K562 (cell line): Measurements from ENCODE around the gene CD37. TPM values are rescaled to one million over a fixed set of nuclear protein-coding genes. Genes with fewer than 3 reads are reported as not detected.

Source experiments
- ARHGAP35 ChIP-seq: fragments of 450-650 bp; IDR thresholded peaks from 2 replicates; pipeline ENCODE4 v1.6.1; 2018; ENCODE audit not compliant: partially characterized antibody
- ASH1L ChIP-seq: fragments of 450-650 bp; IDR thresholded peaks from 2 replicates; pipeline ENCODE4 v1.6.1; 2018; ENCODE audit warnings: borderline replicate concordance, mild to moderate bottlenecking, low read depth; ENCODE audit not compliant: partially characterized antibody
- BHLHE40 ChIP-seq: IDR thresholded peaks from 2 replicates; pipeline ENCODE4 v1.6.1; 2011; ENCODE audit warnings: low read length, improper control_type of control experiment
- CC2D1A ChIP-seq: fragments of 450-650 bp; IDR thresholded peaks from 2 replicates; pipeline ENCODE4 v1.6.1; 2017; ENCODE audit warnings: mild to moderate bottlenecking
- EGR1 ChIP-seq: fragments of 450-650 bp; conservative IDR thresholded peaks from 2 replicates; pipeline ENCODE4 v1.6.1; 2017; ENCODE audit warnings: mild to moderate bottlenecking
- EP400 ChIP-seq: fragments of 450-650 bp; IDR thresholded peaks from 2 replicates; pipeline ENCODE4 v1.6.1; 2017; ENCODE audit warnings: antibody characterized with exemption, mild to moderate bottlenecking, moderate library complexity
- ESRRA ChIP-seq: fragments of 450-650 bp; IDR thresholded peaks from 2 replicates; pipeline ENCODE4 v1.6.1; 2014; ENCODE audit warnings: low read depth, mild to moderate bottlenecking, moderate library complexity, borderline replicate concordance
- HNRNPH1 ChIP-seq: fragments of 200-400 bp; formaldehyde crosslinking; optimal IDR thresholded peaks from 2 replicates; pipeline ENCODE3; 2017; ENCODE audit warnings: low read depth, mild to moderate bottlenecking, low read length, moderate library complexity
- KDM2B ChIP-seq: fragments of 250-450 bp; sonication (Bioruptor Pico); IDR thresholded peaks from 2 replicates; pipeline ENCODE4 v1.8.0; 2021; ENCODE audit warnings: mild to moderate bottlenecking, moderate library complexity
- MED1 ChIP-seq: sonication (generic); formaldehyde crosslinking; IDR thresholded peaks from 2 replicates; pipeline ENCODE4 v1.8.1; 2023; ENCODE audit warnings: missing genetic modification reagents, borderline replicate concordance
- NCOA1 ChIP-seq: fragments of 450-650 bp; IDR thresholded peaks from 2 replicates; pipeline ENCODE4 v1.6.1; 2016; ENCODE audit warnings: low read depth
- RBFOX2 ChIP-seq: fragments of 200-400 bp; formaldehyde crosslinking; IDR thresholded peaks from 2 replicates; pipeline ENCODE4 v1.6.1; 2017; ENCODE audit warnings: low read depth, mild to moderate bottlenecking, low read length, moderate library complexity
- SIX5 ChIP-seq, 2 experiments: IDR thresholded peaks; 2 replicates each; pipeline ENCODE4 v1.6.1; 2011; ENCODE audit warnings: low read length in 2 of 2, borderline replicate concordance in 1 of 2, low read depth in 1 of 2, mild to moderate bottlenecking in 1 of 2, moderate library complexity in 1 of 2; ENCODE audit not compliant: insufficient read depth in 1 of 2
- SMAD1 ChIP-seq: fragments of 150-350 bp; IDR thresholded peaks from 2 replicates; pipeline ENCODE4 v1.6.1; 2014; ENCODE audit warnings: low read length, low read depth; ENCODE audit not compliant: partially characterized antibody
- SMARCB1 ChIP-seq: IDR thresholded peaks from 2 replicates; pipeline ENCODE4 v1.6.1; 2011; ENCODE audit warnings: improper control_type of control experiment, low read depth; ENCODE audit not compliant: insufficient read length
- TBL1XR1 ChIP-seq, 2 experiments: IDR thresholded peaks; 2 replicates each; pipeline ENCODE4 v1.6.1; 2012; ENCODE audit warnings: improper control_type of control experiment in 2 of 2, low read length in 2 of 2, mild to moderate bottlenecking in 1 of 2
- TSC22D4 ChIP-seq: fragments of 450-650 bp; IDR thresholded peaks from 2 replicates; pipeline ENCODE4 v1.6.1; 2016; ENCODE audit warnings: missing genetic modification characterization, missing biosample characterization, control low read depth
- ZBTB1 ChIP-seq: sonication (generic); formaldehyde crosslinking; IDR thresholded peaks from 2 replicates; pipeline ENCODE4 v1.8.1; 2023; ENCODE audit warnings: missing genetic modification reagents, low read depth, mild to moderate bottlenecking, borderline replicate concordance
- ZNF224 ChIP-seq: sonication (generic); formaldehyde crosslinking; IDR thresholded peaks from 2 replicates; pipeline ENCODE4 v1.8.0; 2022; ENCODE audit warnings: mild to moderate bottlenecking, missing genetic modification reagents
- ZNF253 ChIP-seq: fragments of 250-450 bp; sonication (Bioruptor Pico); conservative IDR thresholded peaks from 2 replicates; pipeline ENCODE4 v1.6.1; 2021; ENCODE audit warnings: mild to moderate bottlenecking
- ZNF354B ChIP-seq: fragments of 250-450 bp; sonication (Bioruptor Pico); IDR thresholded peaks from 2 replicates; pipeline ENCODE4 v1.4.0; 2020
- ZNF445 ChIP-seq: fragments of 250-450 bp; sonication (Bioruptor Pico); IDR thresholded peaks from 2 replicates; pipeline ENCODE4 v1.4.0; 2020; ENCODE audit warnings: low read depth, mild to moderate bottlenecking, moderate library complexity
- ZNF589 ChIP-seq: fragments of 200-800 bp; sonication (Bioruptor generic); IDR thresholded peaks from 2 replicates; pipeline ENCODE4 v1.6.1; 2016; ENCODE audit warnings: low read depth, missing genetic modification characterization, missing compliant biosample characterization
- ZNF699 ChIP-seq: fragments of 250-450 bp; sonication (Bioruptor Pico); IDR thresholded peaks from 2 replicates; pipeline ENCODE4 v1.8.0; 2021; ENCODE audit warnings: mild to moderate bottlenecking, moderate library complexity; ENCODE audit not compliant: insufficient replicate concordance
- ZNF707 ChIP-seq: fragments of 250-450 bp; sonication (Bioruptor Pico); conservative IDR thresholded peaks from 2 replicates; pipeline ENCODE4 v1.8.0; 2022; ENCODE audit warnings: inconsistent platforms, mild to moderate bottlenecking, moderate library complexity
- polyA plus RNA-seq, 8 experiments: library from polyadenylated mRNA; depleted of rRNA in 4 of 8; stranded (reverse) in 5 of 8; unstranded in 3 of 8; fragments of >200 nt; fragmentation: Nextera tagmentation in 2 of 8; fragmentation: Illumina TruSeq in 1 of 8; extraction: Ambion mirVana in 2 of 8; extraction: Trizol in 1 of 8; gene quantifications; 2 replicates each; pipeline versions ENCODE4 v1.2.1 to v1.2.3, GENCODE V29; 2011 to 2014; ENCODE audit warnings: inconsistent platforms in 1 of 8, missing spikeins in 1 of 8
- total RNA-seq, 7 experiments: library from RNA; depleted of rRNA in 6 of 7; stranded (reverse); fragments of >200 nt in 6 of 7; fragmentation: Illumina TruSeq in 2 of 7; extraction: Trizol in 2 of 7; gene quantifications; 2 replicates each; pipeline versions ENCODE4 v1.2.1 to v1.2.3, GENCODE V29; 2011 to 2021; ENCODE audit warnings: low replicate concordance in 1 of 7
- TF ChIP-seq, protein P1 (sequence below): fragments of 450-650 bp; conservative IDR thresholded peaks from 2 replicates; pipeline ENCODE4 v1.6.1; 2016; ENCODE audit warnings: missing genetic modification characterization, low read depth, mild to moderate bottlenecking, missing compliant biosample characterization, moderate library complexity
- TF ChIP-seq, protein P2 (sequence below): fragments of 450-650 bp; IDR thresholded peaks from 2 replicates; pipeline ENCODE4 v1.6.1; 2016; ENCODE audit warnings: mild to moderate bottlenecking

CD37 gene
- total and polyA plus RNA-seq, 9 of the 15 experiments (the other 6 are each of a cell fraction or from before 2014, with no cell fraction given), result 2.5 to 19.0 (median 7.4) TPM

DNA sequence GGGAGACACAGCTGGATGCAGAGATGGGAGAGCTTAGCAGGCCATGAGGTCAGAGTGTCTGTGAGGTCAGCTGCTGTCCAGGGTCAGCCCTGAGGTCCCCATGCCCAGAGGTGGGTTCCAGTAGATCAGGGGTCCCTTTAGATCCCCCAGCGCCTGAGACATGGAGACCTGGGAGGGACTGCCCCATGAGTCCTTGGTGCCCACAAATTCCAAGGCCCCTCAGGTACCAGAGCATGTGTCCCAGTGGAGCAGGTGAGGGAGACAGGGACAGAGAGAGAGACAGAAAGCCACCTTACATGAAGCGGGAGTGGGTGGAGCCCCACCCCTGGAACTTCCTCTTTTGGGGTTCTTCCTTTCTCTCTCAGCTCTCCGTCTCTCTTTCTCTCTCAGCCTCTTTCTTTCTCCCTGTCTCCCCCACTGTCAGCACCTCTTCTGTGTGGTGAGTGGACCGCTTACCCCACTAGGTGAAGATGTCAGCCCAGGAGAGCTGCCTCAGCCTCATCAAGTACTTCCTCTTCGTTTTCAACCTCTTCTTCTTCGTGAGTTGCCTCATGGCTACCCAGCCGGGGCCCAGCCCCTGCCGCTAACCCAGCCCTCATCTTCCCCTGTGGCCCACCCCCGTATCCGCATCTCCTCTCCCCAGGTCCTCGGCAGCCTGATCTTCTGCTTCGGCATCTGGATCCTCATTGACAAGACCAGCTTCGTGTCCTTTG lies at the start of gene CD37 (continued):
- TF ChIP-seq EGR1 (peak; percentile 39; the same call in 1 of the 2 replicates), ZNF354B (CRISPR knock-in tag) (no peak), ASH1L (no peak), ZNF589 (CRISPR knock-in tag) (no peak), ZNF707 (no peak), TBL1XR1 (IDR thresholded peaks at IDR 0.05; ENCODE audit: low read length in 2 of 2) (no peak; a peak in 1 of 4 replicates), ESRRA (0 out of 2 replicates have a peak, but pooled peaks have one; percentile 26), BHLHE40 (no peak), HNRNPH1 (no peak), TSC22D4 (no peak), RBFOX2 (no peak), ZBTB1 (CRISPR knock-in tag) (no peak), CC2D1A (no peak), SIX5 (IDR thresholded peaks at IDR 0.05; ENCODE audit: borderline replicate concordance in 1 of 2, insufficient read depth in 1 of 2, low read depth in 1 of 2, low read length in 2 of 2) (no peak), ZNF699 (no peak), SMAD1 (no peak), SMARCB1 (peak; percentile 82), EP400 (peak; percentile 57), KDM2B (no peak), NCOA1 (0 out of 2 replicates have a peak, but pooled peaks have one; percentile 38), ZNF445 (CRISPR knock-in tag) (no peak), ZNF253 (CRISPR knock-in tag) (no peak), ARHGAP35 (no peak), ZNF224 (CRISPR knock-in tag) (no peak), MED1 (CRISPR knock-in tag) (no peak)
- TF ChIP-seq, protein P1, sequence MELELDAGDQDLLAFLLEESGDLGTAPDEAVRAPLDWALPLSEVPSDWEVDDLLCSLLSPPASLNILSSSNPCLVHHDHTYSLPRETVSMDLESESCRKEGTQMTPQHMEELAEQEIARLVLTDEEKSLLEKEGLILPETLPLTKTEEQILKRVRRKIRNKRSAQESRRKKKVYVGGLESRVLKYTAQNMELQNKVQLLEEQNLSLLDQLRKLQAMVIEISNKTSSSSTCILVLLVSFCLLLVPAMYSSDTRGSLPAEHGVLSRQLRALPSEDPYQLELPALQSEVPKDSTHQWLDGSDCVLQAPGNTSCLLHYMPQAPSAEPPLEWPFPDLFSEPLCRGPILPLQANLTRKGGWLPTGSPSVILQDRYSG, result no peak
- TF ChIP-seq, protein P2, sequence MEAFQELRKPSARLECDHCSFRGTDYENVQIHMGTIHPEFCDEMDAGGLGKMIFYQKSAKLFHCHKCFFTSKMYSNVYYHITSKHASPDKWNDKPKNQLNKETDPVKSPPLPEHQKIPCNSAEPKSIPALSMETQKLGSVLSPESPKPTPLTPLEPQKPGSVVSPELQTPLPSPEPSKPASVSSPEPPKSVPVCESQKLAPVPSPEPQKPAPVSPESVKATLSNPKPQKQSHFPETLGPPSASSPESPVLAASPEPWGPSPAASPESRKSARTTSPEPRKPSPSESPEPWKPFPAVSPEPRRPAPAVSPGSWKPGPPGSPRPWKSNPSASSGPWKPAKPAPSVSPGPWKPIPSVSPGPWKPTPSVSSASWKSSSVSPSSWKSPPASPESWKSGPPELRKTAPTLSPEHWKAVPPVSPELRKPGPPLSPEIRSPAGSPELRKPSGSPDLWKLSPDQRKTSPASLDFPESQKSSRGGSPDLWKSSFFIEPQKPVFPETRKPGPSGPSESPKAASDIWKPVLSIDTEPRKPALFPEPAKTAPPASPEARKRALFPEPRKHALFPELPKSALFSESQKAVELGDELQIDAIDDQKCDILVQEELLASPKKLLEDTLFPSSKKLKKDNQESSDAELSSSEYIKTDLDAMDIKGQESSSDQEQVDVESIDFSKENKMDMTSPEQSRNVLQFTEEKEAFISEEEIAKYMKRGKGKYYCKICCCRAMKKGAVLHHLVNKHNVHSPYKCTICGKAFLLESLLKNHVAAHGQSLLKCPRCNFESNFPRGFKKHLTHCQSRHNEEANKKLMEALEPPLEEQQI, result no peak
